Prostate gland (tissue), 2 donors: ENCODE results near the gene BYSL. TPM values are rescaled to one million over a fixed set of nuclear protein-coding genes. Genes with fewer than 3 reads are reported as not detected.
A peak's percentile ranks its signal among the peaks of the same experiment; 100 is the strongest.

Experiments
- DNase-seq: peaks from one replicate; pipeline ENCODE4 v3.0.0-alpha.2; 2019; ENCODE audit warnings: low spot score
- H3K27ac ChIP-seq, 2 donors: fragments of 200-600 bp; sonication (generic); 2 replicates each; pipeline ENCODE4 v1.5.1; 2017 to 2019
- H3K27me3 ChIP-seq: fragments of 200-600 bp; sonication (generic); replicated peaks from 2 replicates; pipeline ENCODE4 v1.5.1; 2019; ENCODE audit not compliant: insufficient read depth
- H3K36me3 ChIP-seq, 2 donors: fragments of 200-600 bp; sonication (generic); 1 replicate in 1 of 2; 2 replicates in 1 of 2; pipeline versions ENCODE4 v1.5.1 to v1.8.1; 2017 to 2019
- H3K4me1 ChIP-seq: fragments of 200-600 bp; sonication (generic); replicated peaks from 2 replicates; pipeline ENCODE4 v1.5.1; 2019
- H3K4me3 ChIP-seq, 2 donors: fragments of 200-600 bp; sonication (generic); 2 replicates each; pipeline ENCODE4 v1.5.1; 2017 to 2019
- H3K9me3 ChIP-seq: fragments of 200-600 bp; sonication (generic); 2 replicates; pipeline ENCODE4 v1.5.1; 2017
- POLR2A ChIP-seq: fragments of 450-650 bp; IDR thresholded peaks from one replicate; pipeline ENCODE4 v1.6.1; 2016; ENCODE audit warnings: antibody characterized with exemption, mild to moderate bottlenecking
- POLR2AphosphoS5 ChIP-seq: sonication (generic); formaldehyde crosslinking; IDR thresholded peaks from one replicate; pipeline ENCODE4 v1.6.1; 2017; ENCODE audit warnings: antibody characterized with exemption
- WGBS: methylation state at CpG from one replicate; pipeline ENCODE4 v1.1.5; 2018; 5-methylcytosine and 5-hydroxymethylcytosine counted together
- intact Hi-C: fragments of 100-400 bp; cut with DNase I; formaldehyde crosslinking; loops from one replicate; pipeline ENCODE4 v1.14.2; 2022
- total RNA-seq, 2 donors: library from RNA; depleted of rRNA; stranded (reverse); fragments of >200 nt; gene quantifications; one replicate each; pipeline ENCODE4 v1.1.0, GENCODE V29; 2016
- TF ChIP-seq, protein P1 (sequence below), 4 experiments: fragments of 200-600 bp in 2 of 4; fragments of 450-650 bp in 2 of 4; sonication (generic) in 2 of 4; IDR thresholded peaks; 1 replicate in 3 of 4; 2 replicates in 1 of 4; pipeline ENCODE4 v1.5.1; 2016 to 2019; ENCODE audit warnings: antibody characterized with exemption in 4 of 4, mild to moderate bottlenecking in 2 of 4, moderate library complexity in 2 of 4

Gene BYSL
- total RNA-seq, 2 donors from 2014 or later = 9.5 to 12.6 TPM

GRCh38 chr6:41895300-41896233, 25.7 kb upstream of the BYSL start, which contains the start of gene USP49:
USP49 (minus strand) TSS chr6:41895375; CDS start chr6:41806983, 88,392 bp downstream.
- peak; percentile 86 for DNase-seq
- Histone ChIP-seq H3K4me1 (peaks cover 11% of the 10 kb centered on the region), H3K9me3 (no peaks in the 10 kb centered on the region), H3K27ac (peak within 1 kb of the TSS; percentile 69 to 80), H3K4me3 (peak within 1 kb of the TSS; percentile 51 to 72), H3K36me3 (no peaks in the 10 kb centered on the region), H3K27me3 (no peaks in the 10 kb centered on the region)
- TF ChIP-seq POLR2A (no peak), POLR2AphosphoS5 (peak; percentile 54)
- TF ChIP-seq, protein P1, sequence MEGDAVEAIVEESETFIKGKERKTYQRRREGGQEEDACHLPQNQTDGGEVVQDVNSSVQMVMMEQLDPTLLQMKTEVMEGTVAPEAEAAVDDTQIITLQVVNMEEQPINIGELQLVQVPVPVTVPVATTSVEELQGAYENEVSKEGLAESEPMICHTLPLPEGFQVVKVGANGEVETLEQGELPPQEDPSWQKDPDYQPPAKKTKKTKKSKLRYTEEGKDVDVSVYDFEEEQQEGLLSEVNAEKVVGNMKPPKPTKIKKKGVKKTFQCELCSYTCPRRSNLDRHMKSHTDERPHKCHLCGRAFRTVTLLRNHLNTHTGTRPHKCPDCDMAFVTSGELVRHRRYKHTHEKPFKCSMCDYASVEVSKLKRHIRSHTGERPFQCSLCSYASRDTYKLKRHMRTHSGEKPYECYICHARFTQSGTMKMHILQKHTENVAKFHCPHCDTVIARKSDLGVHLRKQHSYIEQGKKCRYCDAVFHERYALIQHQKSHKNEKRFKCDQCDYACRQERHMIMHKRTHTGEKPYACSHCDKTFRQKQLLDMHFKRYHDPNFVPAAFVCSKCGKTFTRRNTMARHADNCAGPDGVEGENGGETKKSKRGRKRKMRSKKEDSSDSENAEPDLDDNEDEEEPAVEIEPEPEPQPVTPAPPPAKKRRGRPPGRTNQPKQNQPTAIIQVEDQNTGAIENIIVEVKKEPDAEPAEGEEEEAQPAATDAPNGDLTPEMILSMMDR (IDR thresholded peaks at IDR 0.05) = no peak
- WGBS = 2% methylated on average over 42 of the region's 55 CpGs
- intact Hi-C loops = no loop called here

DNA sequence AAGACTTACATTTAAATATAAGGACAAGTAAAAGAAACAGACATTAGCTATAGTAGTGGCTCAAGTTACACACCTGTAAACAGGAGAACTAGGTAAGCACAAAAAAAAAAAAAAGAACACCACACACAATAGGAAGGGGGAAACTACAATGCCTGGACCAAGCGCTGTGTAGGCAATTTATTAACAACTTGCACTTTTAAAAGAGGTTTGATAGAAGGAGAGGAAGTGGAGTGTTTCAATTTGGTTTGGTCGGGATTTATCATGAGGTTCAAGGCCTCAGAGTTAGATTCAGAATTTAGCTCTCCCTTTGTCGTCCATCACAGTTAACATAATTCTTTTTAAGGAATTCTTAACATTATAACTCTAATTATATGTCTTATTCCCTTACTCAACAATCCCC, 25.0 kb upstream of the BYSL start:
- no peaks in the 10 kb centered on the region for H3K9me3 ChIP-seq
- H3K4me3 ChIP-seq = no peak overlapping the region
- H3K36me3 ChIP-seq = no peaks in the 10 kb centered on the region
- H3K4me1 ChIP-seq = peaks cover 11% of the 10 kb centered on the region
- H3K27me3 ChIP-seq = no peaks in the 10 kb centered on the region
- TF ChIP-seq POLR2A = no peak
- TF ChIP-seq, protein P1 (IDR thresholded peaks at IDR 0.05) = no peak
- TF ChIP-seq POLR2AphosphoS5 = no peak
- no peak for DNase-seq
- peak overlapping the region in 1 of 2 donors; percentile 80 for H3K27ac ChIP-seq
- 51% methylated on average over 3 of the region's 3 CpGs for WGBS
- intact Hi-C loops = no loop called here

GRCh38 chr6:41900861-41901260, 20.4 kb upstream of the BYSL start:
- no peaks in the 10 kb centered on the region for H3K27me3 ChIP-seq
- intact Hi-C loops = no loop called here
- H3K4me1 ChIP-seq = peaks cover 5% of the 10 kb centered on the region
- H3K9me3 ChIP-seq = no peaks in the 10 kb centered on the region
- WGBS = 91% methylated on average over 1 of the region's 1 CpG
- H3K36me3 ChIP-seq = no peaks in the 10 kb centered on the region
- no peak overlapping the region for H3K4me3 ChIP-seq
- TF ChIP-seq POLR2A (no peak), POLR2AphosphoS5 (no peak)
- TF ChIP-seq, protein P1 (IDR thresholded peaks at IDR 0.05) = no peak
- H3K27ac ChIP-seq = no peak overlapping the region
- no peak for DNase-seq

- Histone ChIP-seq H3K4me1 (no peaks in the 10 kb centered on the region), H3K27ac (no peak overlapping the region), H3K27me3 (no peaks in the 10 kb centered on the region), H3K9me3 (no peaks in the 10 kb centered on the region), H3K36me3 (no peaks in the 10 kb centered on the region), H3K4me3 (no peak overlapping the region)
- no peak for DNase-seq
- intact Hi-C loops = no loop called here
- 100% methylated on average over 1 of the region's 1 CpG for WGBS
- TF ChIP-seq POLR2AphosphoS5 (no peak), POLR2A (no peak)
- TF ChIP-seq, protein P1 (IDR thresholded peaks at IDR 0.05) = no peak
Observed at GRCh38 chr6:41901882-41902519, 19.3 kb upstream of the BYSL start.
